ENCODE data around the gene ZSCAN16.

The ZSCAN16 gene

GRCh38 chr6:28172006-28172405, 47.6 kb downstream of the ZSCAN16 start:
- no peak for DNase-seq (ENCODE audit: low spot score)

GRCh38 chr6:28176373-28176772, 52.0 kb downstream of the ZSCAN16 start:
- no peak for DNase-seq (ENCODE audit: low spot score)
